Esophagus squamous epithelium (tissue), 4 donors: Measurements from ENCODE around the gene RPS6KA6.

Experiments
- POLR2A ChIP-seq, 4 donors: fragments of 450-650 bp; IDR thresholded peaks; one replicate each; pipeline ENCODE4 v1.6.1; 2017; ENCODE audit warnings: antibody characterized with exemption in 4 of 4, mild to moderate bottlenecking in 4 of 4, moderate library complexity in 3 of 4
- TF ChIP-seq, protein P1 (sequence below), 6 experiments: fragments of 450-650 bp in 4 of 6; fragments of 200-600 bp in 2 of 6; sonication (generic) in 2 of 6; IDR thresholded peaks; one replicate each; pipeline ENCODE4 v1.5.1; 2016 to 2019; ENCODE audit warnings: antibody characterized with exemption in 6 of 6, mild to moderate bottlenecking in 4 of 6, moderate library complexity in 4 of 6

- TF ChIP-seq, protein P1, sequence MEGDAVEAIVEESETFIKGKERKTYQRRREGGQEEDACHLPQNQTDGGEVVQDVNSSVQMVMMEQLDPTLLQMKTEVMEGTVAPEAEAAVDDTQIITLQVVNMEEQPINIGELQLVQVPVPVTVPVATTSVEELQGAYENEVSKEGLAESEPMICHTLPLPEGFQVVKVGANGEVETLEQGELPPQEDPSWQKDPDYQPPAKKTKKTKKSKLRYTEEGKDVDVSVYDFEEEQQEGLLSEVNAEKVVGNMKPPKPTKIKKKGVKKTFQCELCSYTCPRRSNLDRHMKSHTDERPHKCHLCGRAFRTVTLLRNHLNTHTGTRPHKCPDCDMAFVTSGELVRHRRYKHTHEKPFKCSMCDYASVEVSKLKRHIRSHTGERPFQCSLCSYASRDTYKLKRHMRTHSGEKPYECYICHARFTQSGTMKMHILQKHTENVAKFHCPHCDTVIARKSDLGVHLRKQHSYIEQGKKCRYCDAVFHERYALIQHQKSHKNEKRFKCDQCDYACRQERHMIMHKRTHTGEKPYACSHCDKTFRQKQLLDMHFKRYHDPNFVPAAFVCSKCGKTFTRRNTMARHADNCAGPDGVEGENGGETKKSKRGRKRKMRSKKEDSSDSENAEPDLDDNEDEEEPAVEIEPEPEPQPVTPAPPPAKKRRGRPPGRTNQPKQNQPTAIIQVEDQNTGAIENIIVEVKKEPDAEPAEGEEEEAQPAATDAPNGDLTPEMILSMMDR (IDR thresholded peaks at IDR 0.05) = no peak
- no peak for TF ChIP-seq POLR2A (IDR thresholded peaks at IDR 0.05)
These were observed 34.5 kb downstream of the RPS6KA6 start for GRCh38 chrX:84153538-84153937.
